Bronchial epithelial cell (primary cell): ENCODE measurements around the gene ZFHX3. TPM values are rescaled to one million over a fixed set of nuclear protein-coding genes. Genes with fewer than 3 reads are reported as not detected.

Experiments
- DNase-seq: peaks from one replicate; pipeline ENCODE4 v3.0.0-alpha.2; 2010; ENCODE audit warnings: low read depth
- FAIRE-seq: peaks from 2 replicates; lab custom pipeline; 2011; peaks lifted over from hg19 to GRCh38; lab: Jason Lieb, UNC
- H3K27me3 ChIP-seq: 2 replicates; pipeline ENCODE4 v1.5.1; 2011; ENCODE audit warnings: low read length; ENCODE audit not compliant: control insufficient read depth, insufficient read depth
- H3K36me3 ChIP-seq: 2 replicates; pipeline ENCODE4 v1.5.1; 2011; ENCODE audit warnings: low read length; ENCODE audit not compliant: control insufficient read depth, insufficient read depth
- H3K4me3 ChIP-seq: 2 replicates; pipeline ENCODE4 v1.5.1; 2011; ENCODE audit warnings: mild to moderate bottlenecking, low read depth, low read length, control low read depth
- total RNA-seq: library from RNA; depleted of rRNA; stranded (reverse); fragments of >200 nt; gene quantifications from 2 replicates; pipeline ENCODE4 v1.2.1, GENCODE V29; 2014
- TF ChIP-seq, protein P1 (sequence below): IDR thresholded peaks from 2 replicates; pipeline ENCODE4 v1.5.1; 2011; ENCODE audit warnings: mild to moderate bottlenecking, moderate library complexity, low read length, control low read depth, inconsistent platforms; ENCODE audit not compliant: insufficient read depth, severe bottlenecking

Gene ZFHX3
- total RNA-seq, 1 donor from 2014 or later: 3.9 TPM

DNA sequence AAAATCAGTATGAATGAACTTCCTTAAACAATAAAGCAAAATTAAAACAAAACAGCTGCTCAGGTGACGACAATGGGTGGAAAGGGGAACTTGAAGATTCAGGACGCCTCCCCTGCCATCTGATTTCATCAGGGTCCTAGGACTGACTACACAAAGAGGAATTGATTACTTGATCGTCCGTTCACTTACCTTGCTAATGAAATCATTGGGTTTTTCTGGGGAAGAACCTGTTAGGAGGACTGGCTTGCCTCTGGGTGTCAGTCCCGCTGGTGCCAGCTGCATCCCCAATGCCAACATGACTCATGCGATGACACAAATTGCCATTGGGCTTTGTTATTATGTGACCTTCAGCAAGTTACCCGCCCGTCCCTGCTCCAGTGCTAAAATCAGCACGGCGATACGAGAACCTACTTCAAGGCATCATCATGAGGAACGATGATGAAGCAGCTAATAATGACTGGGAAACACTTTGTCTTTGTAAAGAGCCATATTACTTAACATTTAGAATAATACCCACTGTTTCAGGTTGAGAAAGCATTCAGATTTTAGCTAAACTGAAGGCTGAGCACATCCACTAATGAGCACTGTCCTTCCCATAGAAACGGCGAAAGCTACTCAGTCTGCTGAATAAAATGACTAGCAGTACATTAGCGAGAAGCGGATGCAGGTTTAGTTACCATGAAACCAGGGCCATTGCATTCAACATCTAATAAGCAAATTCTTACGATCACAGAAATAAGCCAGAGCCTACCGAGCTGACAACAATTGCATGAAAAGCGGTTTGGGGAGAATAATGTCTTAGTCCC is 139.4 kb downstream of the ZFHX3 start:
- TF ChIP-seq, protein P1, sequence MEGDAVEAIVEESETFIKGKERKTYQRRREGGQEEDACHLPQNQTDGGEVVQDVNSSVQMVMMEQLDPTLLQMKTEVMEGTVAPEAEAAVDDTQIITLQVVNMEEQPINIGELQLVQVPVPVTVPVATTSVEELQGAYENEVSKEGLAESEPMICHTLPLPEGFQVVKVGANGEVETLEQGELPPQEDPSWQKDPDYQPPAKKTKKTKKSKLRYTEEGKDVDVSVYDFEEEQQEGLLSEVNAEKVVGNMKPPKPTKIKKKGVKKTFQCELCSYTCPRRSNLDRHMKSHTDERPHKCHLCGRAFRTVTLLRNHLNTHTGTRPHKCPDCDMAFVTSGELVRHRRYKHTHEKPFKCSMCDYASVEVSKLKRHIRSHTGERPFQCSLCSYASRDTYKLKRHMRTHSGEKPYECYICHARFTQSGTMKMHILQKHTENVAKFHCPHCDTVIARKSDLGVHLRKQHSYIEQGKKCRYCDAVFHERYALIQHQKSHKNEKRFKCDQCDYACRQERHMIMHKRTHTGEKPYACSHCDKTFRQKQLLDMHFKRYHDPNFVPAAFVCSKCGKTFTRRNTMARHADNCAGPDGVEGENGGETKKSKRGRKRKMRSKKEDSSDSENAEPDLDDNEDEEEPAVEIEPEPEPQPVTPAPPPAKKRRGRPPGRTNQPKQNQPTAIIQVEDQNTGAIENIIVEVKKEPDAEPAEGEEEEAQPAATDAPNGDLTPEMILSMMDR: no peak
- FAIRE-seq (no peak), DNase-seq (no peak)
- H3K4me3 ChIP-seq: no peak overlapping the region
- no peaks in the 10 kb centered on the region for H3K27me3 ChIP-seq
- no peaks in the 10 kb centered on the region for H3K36me3 ChIP-seq

DNA sequence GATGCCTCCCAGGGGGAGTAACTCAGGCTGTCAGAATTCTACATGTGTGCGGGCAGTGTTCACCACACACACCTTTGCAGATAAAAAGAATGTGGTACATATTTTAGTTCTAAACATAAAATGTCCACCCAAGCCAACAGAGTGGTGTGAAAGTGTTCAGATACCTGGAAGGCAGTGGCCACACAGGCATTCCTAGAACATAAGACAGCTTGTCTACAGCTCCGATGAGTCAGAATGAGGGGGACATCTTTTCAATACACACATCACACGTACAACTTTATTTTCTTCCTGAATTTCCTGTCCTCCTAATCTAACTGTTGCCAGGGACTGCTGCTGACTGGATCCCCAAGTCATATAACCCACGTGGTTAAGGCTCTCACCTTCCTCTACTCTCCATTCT is 142.3 kb downstream of the ZFHX3 start:
- Histone ChIP-seq H3K36me3 (no peaks in the 10 kb centered on the region), H3K4me3 (no peak overlapping the region), H3K27me3 (no peaks in the 10 kb centered on the region)
- FAIRE-seq: no peak
- DNase-seq: peak; percentile 64
- TF ChIP-seq, protein P1: no peak

DNA sequence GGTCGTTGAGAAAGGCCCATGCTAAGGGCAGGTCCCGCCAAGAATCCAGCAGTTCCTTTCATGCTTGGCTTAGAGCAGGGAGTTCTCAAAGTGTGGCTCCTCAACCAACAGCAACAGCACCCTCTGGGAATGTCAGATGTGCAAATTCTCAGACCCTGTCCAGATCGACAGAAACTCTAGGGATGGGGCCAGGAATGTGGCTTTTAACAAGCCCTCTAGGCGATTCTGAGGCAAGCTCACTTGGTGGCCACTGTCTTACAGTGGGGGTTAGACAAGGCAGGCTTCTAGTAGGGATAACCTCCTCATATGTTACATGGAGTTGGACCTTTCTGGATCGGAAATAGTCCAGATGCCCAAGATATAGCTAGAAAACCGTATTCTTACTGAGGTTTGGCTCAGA is 144.8 kb downstream of the ZFHX3 start:
- Histone ChIP-seq H3K4me3 (no peak overlapping the region), H3K27me3 (no peaks in the 10 kb centered on the region), H3K36me3 (no peaks in the 10 kb centered on the region)
- TF ChIP-seq, protein P1: no peak
- no peak for DNase-seq
- no peak for FAIRE-seq

DNA sequence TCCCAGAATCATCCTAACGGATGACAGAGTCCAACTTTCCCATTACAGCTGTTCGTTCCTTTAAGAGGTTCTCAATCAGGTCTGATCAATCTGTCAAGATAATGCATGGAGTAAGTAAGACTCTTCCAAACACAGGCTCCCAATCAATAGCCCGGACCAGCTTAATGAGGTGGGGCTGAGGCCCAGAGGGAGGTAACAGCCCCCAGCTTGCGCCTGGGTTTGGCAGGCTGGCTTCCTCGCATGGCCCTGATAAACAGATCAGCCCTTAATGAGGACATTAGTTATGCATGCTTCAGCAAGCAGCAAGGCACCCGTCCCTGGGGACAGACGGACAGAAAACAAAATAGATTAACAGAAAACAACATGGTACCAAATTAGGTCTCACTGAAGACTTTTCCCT is 145.7 kb downstream of the ZFHX3 start:
- TF ChIP-seq, protein P1: no peak
- H3K4me3 ChIP-seq: no peak overlapping the region
- H3K27me3 ChIP-seq: no peaks in the 10 kb centered on the region
- DNase-seq (no peak), FAIRE-seq (no peak)
- no peaks in the 10 kb centered on the region for H3K36me3 ChIP-seq

DNA sequence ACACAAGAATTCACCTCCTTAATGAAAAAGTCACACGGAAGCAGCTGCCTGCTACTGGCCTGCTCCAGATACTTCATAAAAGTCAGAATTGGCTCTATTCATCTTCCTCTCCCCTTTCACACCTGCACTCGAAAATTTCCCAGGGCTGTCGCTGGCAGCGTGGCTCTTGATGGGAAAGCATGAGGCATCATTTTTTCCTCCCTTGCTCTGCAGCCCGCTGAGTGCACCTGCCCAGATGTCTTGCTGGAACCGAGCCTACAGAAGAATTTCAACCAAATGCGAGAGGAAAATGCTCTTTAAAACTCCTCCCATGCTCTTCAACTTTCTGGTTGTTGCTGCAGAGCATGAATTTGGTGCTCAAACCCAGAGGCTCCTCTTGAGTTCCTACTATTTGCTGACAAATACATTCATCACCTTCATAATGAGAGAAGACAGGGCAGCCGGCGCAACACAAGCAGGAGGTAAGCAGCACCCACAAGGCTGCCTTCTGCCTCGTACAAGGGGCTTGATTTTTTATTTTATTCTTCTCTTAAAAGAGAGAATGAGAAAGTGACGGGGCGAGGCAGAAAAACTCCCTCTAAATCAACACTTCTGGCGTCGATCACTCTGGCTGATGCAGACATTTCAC is 146.8 kb downstream of the ZFHX3 start:
- Histone ChIP-seq H3K27me3 (no peaks in the 10 kb centered on the region), H3K4me3 (no peak overlapping the region), H3K36me3 (no peaks in the 10 kb centered on the region)
- TF ChIP-seq, protein P1: no peak
- DNase-seq (no peak), FAIRE-seq (no peak)
